HEK293 (cell line): ENCODE measurements around the gene SPINDOC.
A peak's percentile ranks its signal among the peaks of the same experiment; 100 is the strongest.

Experiments used
- GLIS1 ChIP-seq: fragments of 450-650 bp; formaldehyde crosslinking; IDR thresholded peaks from 2 replicates; pipeline ENCODE4 v1.5.1; 2016; ENCODE audit warnings: missing biosample characterization, missing genetic modification characterization
- GLIS2 ChIP-seq: fragments of 450-650 bp; formaldehyde crosslinking; IDR thresholded peaks from 2 replicates; pipeline ENCODE4 v1.5.1; 2016; ENCODE audit warnings: missing biosample characterization, missing genetic modification characterization
- HOXC10 ChIP-seq: sonication (generic); formaldehyde crosslinking; IDR thresholded peaks from 2 replicates; pipeline ENCODE4 v1.8.1; 2023; ENCODE audit warnings: mild to moderate bottlenecking, missing genetic modification reagents
- KLF16 ChIP-seq: fragments of 450-650 bp; formaldehyde crosslinking; IDR thresholded peaks from 2 replicates; pipeline ENCODE4 v1.5.1; 2017; ENCODE audit warnings: missing biosample characterization, missing genetic modification characterization
- KLF8 ChIP-seq: fragments of 450-650 bp; formaldehyde crosslinking; IDR thresholded peaks from 2 replicates; pipeline ENCODE4 v1.5.1; 2016; ENCODE audit warnings: missing biosample characterization, missing genetic modification characterization
- KLF9 ChIP-seq: fragments of 450-650 bp; formaldehyde crosslinking; IDR thresholded peaks from 2 replicates; pipeline ENCODE4 v1.5.1; 2016; ENCODE audit warnings: missing biosample characterization, missing genetic modification characterization, low read depth
- SALL2 ChIP-seq: fragments of 450-650 bp; formaldehyde crosslinking; IDR thresholded peaks from 2 replicates; pipeline ENCODE4 v1.5.0; 2017; ENCODE audit warnings: missing biosample characterization, mild to moderate bottlenecking, missing genetic modification characterization, borderline replicate concordance
- SETDB1 ChIP-seq: IDR thresholded peaks from one replicate; pipeline ENCODE4 v1.6.1; 2017; ENCODE audit warnings: mild to moderate bottlenecking, low read length, moderate library complexity, mixed read lengths; ENCODE audit not compliant: insufficient read length
- ZNF132 ChIP-seq: fragments of 450-650 bp; formaldehyde crosslinking; IDR thresholded peaks from 2 replicates; pipeline ENCODE4 v1.5.1; 2017; ENCODE audit warnings: missing biosample characterization, missing genetic modification characterization, borderline replicate concordance
- ZNF202 ChIP-seq: fragments of 450-650 bp; formaldehyde crosslinking; IDR thresholded peaks from 2 replicates; pipeline ENCODE4 v1.5.1; 2016; ENCODE audit warnings: missing biosample characterization, missing genetic modification characterization, borderline replicate concordance
- ZNF239 ChIP-seq: fragments of 450-650 bp; formaldehyde crosslinking; IDR thresholded peaks from 2 replicates; pipeline ENCODE4 v1.5.1; 2016; ENCODE audit warnings: missing biosample characterization, missing genetic modification characterization
- ZNF335 ChIP-seq: fragments of 450-650 bp; formaldehyde crosslinking; conservative IDR thresholded peaks from 2 replicates; pipeline ENCODE4 v1.5.1; 2016; ENCODE audit warnings: missing biosample characterization, missing genetic modification characterization
- ZNF555 ChIP-seq: fragments of 450-650 bp; formaldehyde crosslinking; conservative IDR thresholded peaks from 2 replicates; pipeline ENCODE4 v1.5.1; 2017; ENCODE audit warnings: missing biosample characterization, mild to moderate bottlenecking, missing genetic modification characterization, inconsistent platforms
- ZNF596 ChIP-seq: fragments of 450-650 bp; IDR thresholded peaks from 2 replicates; pipeline ENCODE4 v1.5.0; 2018; ENCODE audit warnings: missing biosample characterization, mild to moderate bottlenecking, missing genetic modification characterization, moderate library complexity
- ZNF621 ChIP-seq: fragments of 450-650 bp; formaldehyde crosslinking; IDR thresholded peaks from 2 replicates; pipeline ENCODE4 v1.5.1; 2017; ENCODE audit warnings: missing biosample characterization, missing genetic modification characterization
- ZNF623 ChIP-seq: fragments of 450-650 bp; formaldehyde crosslinking; IDR thresholded peaks from 2 replicates; pipeline ENCODE4 v1.5.1; 2016; ENCODE audit warnings: missing biosample characterization, missing genetic modification characterization
- ZNF777 ChIP-seq: fragments of 450-650 bp; formaldehyde crosslinking; IDR thresholded peaks from 2 replicates; pipeline ENCODE4 v1.5.1; 2017; ENCODE audit warnings: missing biosample characterization, missing genetic modification characterization, borderline replicate concordance
- TF ChIP-seq, protein P1 (sequence below): fragments of 450-650 bp; formaldehyde crosslinking; conservative IDR thresholded peaks from 2 replicates; pipeline ENCODE4 v1.5.1; 2016; ENCODE audit warnings: low read depth, missing biosample characterization, missing genetic modification characterization
- TF ChIP-seq, protein P2 (sequence below): fragments of 450-650 bp; formaldehyde crosslinking; optimal IDR thresholded peaks from 2 replicates; pipeline ENCODE3; 2016; ENCODE audit warnings: missing biosample characterization, mild to moderate bottlenecking, missing genetic modification characterization
- TF ChIP-seq, protein P3 (sequence below): fragments of 450-650 bp; formaldehyde crosslinking; IDR thresholded peaks from 2 replicates; pipeline ENCODE4 v1.5.1; 2016; ENCODE audit warnings: missing biosample characterization, missing genetic modification characterization
- TF ChIP-seq, protein P4 (sequence below): fragments of 450-650 bp; formaldehyde crosslinking; IDR thresholded peaks from 2 replicates; pipeline ENCODE4 v1.5.1; 2017; ENCODE audit warnings: missing biosample characterization, missing genetic modification characterization
- TF ChIP-seq, protein P5 (sequence below): fragments of 450-650 bp; formaldehyde crosslinking; IDR thresholded peaks from 2 replicates; pipeline ENCODE4 v1.5.1; 2016; ENCODE audit warnings: missing biosample characterization, missing genetic modification characterization
- TF ChIP-seq, protein P6 (sequence below): fragments of 450-650 bp; IDR thresholded peaks from 2 replicates; pipeline ENCODE4 v1.5.1; 2018; ENCODE audit warnings: missing biosample characterization, mild to moderate bottlenecking, missing genetic modification characterization
- TF ChIP-seq, protein P7 (sequence below): sonication (generic); formaldehyde crosslinking; IDR thresholded peaks from 2 replicates; pipeline ENCODE4 v1.8.1; 2022; ENCODE audit warnings: mild to moderate bottlenecking, moderate library complexity, missing genetic modification reagents
- TF ChIP-seq, protein P8 (sequence below): IDR thresholded peaks from 2 replicates; pipeline ENCODE4 v1.6.1; 2011; ENCODE audit warnings: mild to moderate bottlenecking, low read depth, low read length, borderline replicate concordance

SPINDOC gene

DNA sequence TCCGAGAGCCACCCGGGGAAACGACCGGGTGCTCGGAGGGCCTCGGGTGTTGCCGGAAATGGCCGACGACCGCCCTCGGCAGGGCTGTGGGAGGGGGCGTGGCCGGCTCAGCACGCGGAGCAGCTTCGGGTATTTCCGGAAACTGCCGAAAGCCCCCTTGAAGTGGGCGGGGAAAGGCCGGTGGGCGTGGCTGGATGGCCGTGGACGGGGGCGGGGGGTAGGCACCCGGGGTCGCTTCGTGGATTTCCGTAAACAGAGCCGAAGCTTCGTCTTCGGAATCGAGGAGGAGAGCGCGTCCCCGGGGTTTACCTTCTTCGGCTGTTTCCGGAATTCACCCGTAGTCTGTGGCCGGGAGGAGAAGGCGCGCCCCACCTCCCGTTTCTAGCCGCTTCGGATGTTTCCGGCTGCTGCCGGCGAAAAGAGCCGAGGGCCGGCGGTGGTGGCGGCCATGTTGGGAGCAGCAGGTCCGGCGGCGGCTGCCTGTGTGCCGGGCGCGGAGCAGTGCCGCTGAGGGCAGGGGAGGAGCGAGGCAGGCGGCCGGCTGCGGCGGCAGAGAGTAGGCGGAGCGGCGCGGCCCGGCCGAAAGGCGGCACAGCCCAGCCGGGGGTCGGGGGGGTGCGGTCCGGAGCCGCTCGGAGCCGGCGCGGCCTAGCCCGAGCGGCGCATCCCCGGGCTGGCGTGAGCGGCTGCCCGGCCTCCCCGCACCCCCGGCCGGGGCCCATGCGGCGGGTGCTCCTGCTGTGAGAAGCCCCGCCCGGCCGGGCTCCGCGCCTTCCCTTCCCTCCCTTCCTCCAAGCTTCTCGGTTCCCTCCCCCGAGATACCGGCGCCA lies 25.6 kb downstream of the SPINDOC start, which contains the start of gene MARK2 (continued):
- TF ChIP-seq KLF8 (tag by site-specific recombination), result peak; percentile 55; the same call in 1 of the 2 replicates
- TF ChIP-seq, protein P1, sequence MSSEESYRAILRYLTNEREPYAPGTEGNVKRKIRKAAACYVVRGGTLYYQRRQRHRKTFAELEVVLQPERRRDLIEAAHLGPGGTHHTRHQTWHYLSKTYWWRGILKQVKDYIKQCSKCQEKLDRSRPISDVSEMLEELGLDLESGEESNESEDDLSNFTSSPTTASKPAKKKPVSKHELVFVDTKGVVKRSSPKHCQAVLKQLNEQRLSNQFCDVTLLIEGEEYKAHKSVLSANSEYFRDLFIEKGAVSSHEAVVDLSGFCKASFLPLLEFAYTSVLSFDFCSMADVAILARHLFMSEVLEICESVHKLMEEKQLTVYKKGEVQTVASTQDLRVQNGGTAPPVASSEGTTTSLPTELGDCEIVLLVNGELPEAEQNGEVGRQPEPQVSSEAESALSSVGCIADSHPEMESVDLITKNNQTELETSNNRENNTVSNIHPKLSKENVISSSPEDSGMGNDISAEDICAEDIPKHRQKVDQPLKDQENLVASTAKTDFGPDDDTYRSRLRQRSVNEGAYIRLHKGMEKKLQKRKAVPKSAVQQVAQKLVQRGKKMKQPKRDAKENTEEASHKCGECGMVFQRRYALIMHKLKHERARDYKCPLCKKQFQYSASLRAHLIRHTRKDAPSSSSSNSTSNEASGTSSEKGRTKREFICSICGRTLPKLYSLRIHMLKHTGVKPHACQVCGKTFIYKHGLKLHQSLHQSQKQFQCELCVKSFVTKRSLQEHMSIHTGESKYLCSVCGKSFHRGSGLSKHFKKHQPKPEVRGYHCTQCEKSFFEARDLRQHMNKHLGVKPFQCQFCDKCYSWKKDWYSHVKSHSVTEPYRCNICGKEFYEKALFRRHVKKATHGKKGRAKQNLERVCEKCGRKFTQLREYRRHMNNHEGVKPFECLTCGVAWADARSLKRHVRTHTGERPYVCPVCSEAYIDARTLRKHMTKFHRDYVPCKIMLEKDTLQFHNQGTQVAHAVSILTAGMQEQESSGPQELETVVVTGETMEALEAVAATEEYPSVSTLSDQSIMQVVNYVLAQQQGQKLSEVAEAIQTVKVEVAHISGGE (tag by site-specific recombination), result no peak
- TF ChIP-seq, protein P2, sequence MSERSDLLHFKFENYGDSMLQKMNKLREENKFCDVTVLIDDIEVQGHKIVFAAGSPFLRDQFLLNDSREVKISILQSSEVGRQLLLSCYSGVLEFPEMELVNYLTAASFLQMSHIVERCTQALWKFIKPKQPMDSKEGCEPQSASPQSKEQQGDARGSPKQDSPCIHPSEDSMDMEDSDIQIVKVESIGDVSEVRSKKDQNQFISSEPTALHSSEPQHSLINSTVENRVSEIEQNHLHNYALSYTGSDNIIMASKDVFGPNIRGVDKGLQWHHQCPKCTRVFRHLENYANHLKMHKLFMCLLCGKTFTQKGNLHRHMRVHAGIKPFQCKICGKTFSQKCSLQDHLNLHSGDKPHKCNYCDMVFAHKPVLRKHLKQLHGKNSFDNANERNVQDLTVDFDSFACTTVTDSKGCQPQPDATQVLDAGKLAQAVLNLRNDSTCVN (tag by site-specific recombination), result no peak
- TF ChIP-seq GLIS1 (tag by site-specific recombination), result no peak
- TF ChIP-seq ZNF777 (tag by site-specific recombination), result no peak
- TF ChIP-seq ZNF202 (tag by site-specific recombination), result no peak
- TF ChIP-seq, protein P3, sequence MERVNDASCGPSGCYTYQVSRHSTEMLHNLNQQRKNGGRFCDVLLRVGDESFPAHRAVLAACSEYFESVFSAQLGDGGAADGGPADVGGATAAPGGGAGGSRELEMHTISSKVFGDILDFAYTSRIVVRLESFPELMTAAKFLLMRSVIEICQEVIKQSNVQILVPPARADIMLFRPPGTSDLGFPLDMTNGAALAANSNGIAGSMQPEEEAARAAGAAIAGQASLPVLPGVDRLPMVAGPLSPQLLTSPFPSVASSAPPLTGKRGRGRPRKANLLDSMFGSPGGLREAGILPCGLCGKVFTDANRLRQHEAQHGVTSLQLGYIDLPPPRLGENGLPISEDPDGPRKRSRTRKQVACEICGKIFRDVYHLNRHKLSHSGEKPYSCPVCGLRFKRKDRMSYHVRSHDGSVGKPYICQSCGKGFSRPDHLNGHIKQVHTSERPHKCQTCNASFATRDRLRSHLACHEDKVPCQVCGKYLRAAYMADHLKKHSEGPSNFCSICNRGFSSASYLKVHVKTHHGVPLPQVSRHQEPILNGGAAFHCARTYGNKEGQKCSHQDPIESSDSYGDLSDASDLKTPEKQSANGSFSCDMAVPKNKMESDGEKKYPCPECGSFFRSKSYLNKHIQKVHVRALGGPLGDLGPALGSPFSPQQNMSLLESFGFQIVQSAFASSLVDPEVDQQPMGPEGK (tag by site-specific recombination), result peak; percentile 24; the same call in 1 of the 2 replicates
- TF ChIP-seq ZNF623 (tag by site-specific recombination), result no peak
- no peak for TF ChIP-seq ZNF596 (tag by site-specific recombination)
- TF ChIP-seq SETDB1, result no peak
- peak; percentile 98 for TF ChIP-seq KLF9 (tag by site-specific recombination)
- no peak for TF ChIP-seq ZNF555 (tag by site-specific recombination)
- TF ChIP-seq ZNF239 (tag by site-specific recombination), result no peak
- no peak for TF ChIP-seq HOXC10
- TF ChIP-seq, protein P4, sequence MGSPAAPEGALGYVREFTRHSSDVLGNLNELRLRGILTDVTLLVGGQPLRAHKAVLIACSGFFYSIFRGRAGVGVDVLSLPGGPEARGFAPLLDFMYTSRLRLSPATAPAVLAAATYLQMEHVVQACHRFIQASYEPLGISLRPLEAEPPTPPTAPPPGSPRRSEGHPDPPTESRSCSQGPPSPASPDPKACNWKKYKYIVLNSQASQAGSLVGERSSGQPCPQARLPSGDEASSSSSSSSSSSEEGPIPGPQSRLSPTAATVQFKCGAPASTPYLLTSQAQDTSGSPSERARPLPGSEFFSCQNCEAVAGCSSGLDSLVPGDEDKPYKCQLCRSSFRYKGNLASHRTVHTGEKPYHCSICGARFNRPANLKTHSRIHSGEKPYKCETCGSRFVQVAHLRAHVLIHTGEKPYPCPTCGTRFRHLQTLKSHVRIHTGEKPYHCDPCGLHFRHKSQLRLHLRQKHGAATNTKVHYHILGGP (tag by site-specific recombination), result no peak
- TF ChIP-seq, protein P5, sequence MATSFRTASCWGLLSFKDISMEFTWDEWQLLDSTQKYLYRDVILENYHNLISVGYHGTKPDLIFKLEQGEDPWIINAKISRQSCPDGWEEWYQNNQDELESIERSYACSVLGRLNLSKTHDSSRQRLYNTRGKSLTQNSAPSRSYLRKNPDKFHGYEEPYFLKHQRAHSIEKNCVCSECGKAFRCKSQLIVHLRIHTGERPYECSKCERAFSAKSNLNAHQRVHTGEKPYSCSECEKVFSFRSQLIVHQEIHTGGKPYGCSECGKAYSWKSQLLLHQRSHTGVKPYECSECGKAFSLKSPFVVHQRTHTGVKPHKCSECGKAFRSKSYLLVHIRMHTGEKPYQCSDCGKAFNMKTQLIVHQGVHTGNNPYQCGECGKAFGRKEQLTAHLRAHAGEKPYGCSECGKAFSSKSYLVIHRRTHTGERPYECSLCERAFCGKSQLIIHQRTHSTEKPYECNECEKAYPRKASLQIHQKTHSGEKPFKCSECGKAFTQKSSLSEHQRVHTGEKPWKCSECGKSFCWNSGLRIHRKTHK, result no peak
- TF ChIP-seq SALL2 (tag by site-specific recombination), result no peak
- TF ChIP-seq KLF16 (tag by site-specific recombination), result no peak
- 0 out of 2 replicates have a peak, but pooled peaks have one; percentile 59 for TF ChIP-seq GLIS2 (tag by site-specific recombination)
- TF ChIP-seq ZNF132, result no peak
- TF ChIP-seq, protein P6, sequence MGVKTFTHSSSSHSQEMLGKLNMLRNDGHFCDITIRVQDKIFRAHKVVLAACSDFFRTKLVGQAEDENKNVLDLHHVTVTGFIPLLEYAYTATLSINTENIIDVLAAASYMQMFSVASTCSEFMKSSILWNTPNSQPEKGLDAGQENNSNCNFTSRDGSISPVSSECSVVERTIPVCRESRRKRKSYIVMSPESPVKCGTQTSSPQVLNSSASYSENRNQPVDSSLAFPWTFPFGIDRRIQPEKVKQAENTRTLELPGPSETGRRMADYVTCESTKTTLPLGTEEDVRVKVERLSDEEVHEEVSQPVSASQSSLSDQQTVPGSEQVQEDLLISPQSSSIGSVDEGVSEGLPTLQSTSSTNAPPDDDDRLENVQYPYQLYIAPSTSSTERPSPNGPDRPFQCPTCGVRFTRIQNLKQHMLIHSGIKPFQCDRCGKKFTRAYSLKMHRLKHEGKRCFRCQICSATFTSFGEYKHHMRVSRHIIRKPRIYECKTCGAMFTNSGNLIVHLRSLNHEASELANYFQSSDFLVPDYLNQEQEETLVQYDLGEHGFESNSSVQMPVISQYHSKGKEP (tag by site-specific recombination), result no peak
- TF ChIP-seq, protein P7, sequence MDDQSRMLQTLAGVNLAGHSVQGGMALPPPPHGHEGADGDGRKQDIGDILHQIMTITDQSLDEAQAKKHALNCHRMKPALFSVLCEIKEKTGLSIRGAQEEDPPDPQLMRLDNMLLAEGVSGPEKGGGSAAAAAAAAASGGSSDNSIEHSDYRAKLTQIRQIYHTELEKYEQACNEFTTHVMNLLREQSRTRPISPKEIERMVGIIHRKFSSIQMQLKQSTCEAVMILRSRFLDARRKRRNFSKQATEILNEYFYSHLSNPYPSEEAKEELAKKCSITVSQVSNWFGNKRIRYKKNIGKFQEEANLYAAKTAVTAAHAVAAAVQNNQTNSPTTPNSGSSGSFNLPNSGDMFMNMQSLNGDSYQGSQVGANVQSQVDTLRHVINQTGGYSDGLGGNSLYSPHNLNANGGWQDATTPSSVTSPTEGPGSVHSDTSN, result no peak
- TF ChIP-seq ZNF335 (tag by site-specific recombination), result no peak
- TF ChIP-seq, protein P8, sequence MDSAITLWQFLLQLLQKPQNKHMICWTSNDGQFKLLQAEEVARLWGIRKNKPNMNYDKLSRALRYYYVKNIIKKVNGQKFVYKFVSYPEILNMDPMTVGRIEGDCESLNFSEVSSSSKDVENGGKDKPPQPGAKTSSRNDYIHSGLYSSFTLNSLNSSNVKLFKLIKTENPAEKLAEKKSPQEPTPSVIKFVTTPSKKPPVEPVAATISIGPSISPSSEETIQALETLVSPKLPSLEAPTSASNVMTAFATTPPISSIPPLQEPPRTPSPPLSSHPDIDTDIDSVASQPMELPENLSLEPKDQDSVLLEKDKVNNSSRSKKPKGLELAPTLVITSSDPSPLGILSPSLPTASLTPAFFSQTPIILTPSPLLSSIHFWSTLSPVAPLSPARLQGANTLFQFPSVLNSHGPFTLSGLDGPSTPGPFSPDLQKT, result no peak
- TF ChIP-seq ZNF621 (tag by site-specific recombination), result no peak
